Body of pancreas (tissue), 4 donors: ENCODE results near the gene RNF17. TPM values are rescaled to one million over a fixed set of nuclear protein-coding genes. Genes with fewer than 3 reads are reported as not detected.

ENCODE experiments used
- ATAC-seq: fragments of 150-250 bp; one replicate; pipeline ENCODE4 v1.9.1; 2016
- DNase-seq, 4 donors: peaks; one replicate each; pipeline ENCODE4 v3.0.0-alpha.2; 2019
- H3K27ac ChIP-seq, 4 donors: fragments of 200-600 bp; sonication (generic); 1 replicate in 3 of 4; 2 replicates in 1 of 4; pipeline versions ENCODE4 v1.5.1 to v1.6.1; 2016 to 2019; ENCODE audit warnings: mild to moderate bottlenecking in 1 of 4, mixed read lengths in 1 of 4, moderate library complexity in 1 of 4
- H3K27me3 ChIP-seq, 2 donors: fragments of 200-600 bp; sonication (generic); one replicate each; pipeline ENCODE4 v1.6.0; 2016; ENCODE audit warnings: mild to moderate bottlenecking in 1 of 2
- H3K36me3 ChIP-seq, 2 donors: fragments of 200-600 bp; sonication (generic); replicated peaks in 1 of 2; 2 replicates each; pipeline ENCODE4 v1.5.1; 2016; ENCODE audit warnings: low read depth in 2 of 2; ENCODE audit not compliant: insufficient read depth in 1 of 2
- H3K4me1 ChIP-seq: fragments of 200-600 bp; sonication (generic); one replicate; pipeline ENCODE4 v1.6.0; 2016
- H3K4me3 ChIP-seq, 2 donors: fragments of 200-600 bp; sonication (generic); 1 replicate in 1 of 2; 2 replicates in 1 of 2; pipeline ENCODE4 v1.5.1; 2016 to 2019
- H3K9me3 ChIP-seq, 3 donors: fragments of 200-600 bp; sonication (generic); 1 replicate in 2 of 3; 2 replicates in 1 of 3; pipeline ENCODE4 v1.5.1; 2016
- CTCF ChIP-seq, 7 experiments: fragments of 450-650 bp in 4 of 7; fragments of 200-600 bp in 3 of 7; sonication (generic) in 3 of 7; IDR thresholded peaks; one replicate each; pipeline ENCODE4 v1.5.1; 2016 to 2019; ENCODE audit warnings: antibody characterized with exemption in 7 of 7
- POLR2A ChIP-seq, 3 donors: fragments of 450-650 bp; IDR thresholded peaks; one replicate each; pipeline ENCODE4 v1.6.1; 2016; ENCODE audit warnings: antibody characterized with exemption in 3 of 3, mild to moderate bottlenecking in 2 of 3
- WGBS, 2 donors: methylation state at CpG; one replicate each; pipeline ENCODE4 v1.1.5; 2017; 5-methylcytosine and 5-hydroxymethylcytosine counted together
- intact Hi-C: fragments of 100-400 bp; cut with DNase I; formaldehyde crosslinking; loops from one replicate; pipeline ENCODE4 v1.15.1; 2023
- total RNA-seq, 2 donors: library from RNA; depleted of rRNA; stranded (reverse); fragments of >200 nt; gene quantifications; one replicate each; pipeline ENCODE4 v1.1.0, GENCODE V29; 2016

Gene RNF17
- total RNA-seq, 2 donors from 2014 or later, result 1.6 TPM; not detected in 1

- DNase-seq, result no peak
- intact Hi-C loops, result no loop called here
- TF ChIP-seq CTCF (IDR thresholded peaks at IDR 0.05) (no peak), POLR2A (IDR thresholded peaks at IDR 0.05) (no peak)
Measured at GRCh38 chr13:24927810-24928404, 163.9 kb downstream of the RNF17 start.

DNA sequence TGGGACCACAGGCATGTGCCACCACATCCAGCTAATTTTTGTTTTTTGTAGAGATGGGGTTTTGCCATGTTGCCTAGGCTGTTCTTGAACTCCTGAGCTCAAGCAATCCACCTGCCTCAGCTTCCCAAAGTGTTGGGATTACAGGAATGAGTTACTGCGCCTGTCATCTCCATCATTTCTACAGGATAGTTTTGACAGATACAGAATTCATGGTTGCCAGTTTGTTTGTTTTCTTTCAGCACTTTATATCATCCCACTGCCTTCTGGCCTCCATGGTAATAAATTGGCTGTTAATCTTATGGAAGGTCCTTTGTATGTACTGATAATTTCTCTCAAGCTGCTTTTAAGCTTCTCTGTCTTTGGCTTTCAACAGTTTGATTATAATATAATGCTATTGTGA, 165.2 kb downstream of the RNF17 start:
- H3K36me3 ChIP-seq, result no peaks in the 10 kb centered on the region
- intact Hi-C loops, result no loop called here
- no peak overlapping the region for H3K4me3 ChIP-seq
- no peak overlapping the region for H3K27ac ChIP-seq
- 68 to 85% methylated on average over 1 of the region's 1 CpG for WGBS, 2 donors
- peaks cover 0 to 10% of the 10 kb centered on the region in 2 donors for H3K27me3 ChIP-seq
- no peaks in the 10 kb centered on the region for H3K9me3 ChIP-seq
- DNase-seq, result no peak
- no peak for TF ChIP-seq CTCF (IDR thresholded peaks at IDR 0.05)
- no peak for TF ChIP-seq POLR2A (IDR thresholded peaks at IDR 0.05)
- H3K4me1 ChIP-seq, result no peaks in the 10 kb centered on the region
- no peak for ATAC-seq

More at GRCh38 chr13:24927810-24928404, 163.9 kb downstream of the RNF17 start:
- peaks cover 0 to 10% of the 10 kb centered on the region in 2 donors for H3K27me3 ChIP-seq
- H3K36me3 ChIP-seq, result no peaks in the 10 kb centered on the region
- H3K4me3 ChIP-seq, result no peak overlapping the region
- ATAC-seq, result no peak
- H3K27ac ChIP-seq, result no peak overlapping the region
- H3K4me1 ChIP-seq, result no peaks in the 10 kb centered on the region
- no peaks in the 10 kb centered on the region for H3K9me3 ChIP-seq
- 32 to 58% methylated on average over 4 of the region's 4 CpGs for WGBS, 2 donors

Other genes with a start within 250 kb of the RNF17 start
- gene ATP12A, start 83.8 kb upstream of the RNF17 start, total RNA-seq, result under 1 TPM; under 0.01 to 0.26 TPM